GM18526 (cell line): Measurements from ENCODE around the gene SLC22A4.

Experiments
- POLR2A ChIP-seq: IDR thresholded peaks from 3 replicates; pipeline ENCODE4 v1.6.1; 2011; ENCODE audit not compliant: insufficient read length; ENCODE audit errors: extremely low read depth

Gene SLC22A4

DNA sequence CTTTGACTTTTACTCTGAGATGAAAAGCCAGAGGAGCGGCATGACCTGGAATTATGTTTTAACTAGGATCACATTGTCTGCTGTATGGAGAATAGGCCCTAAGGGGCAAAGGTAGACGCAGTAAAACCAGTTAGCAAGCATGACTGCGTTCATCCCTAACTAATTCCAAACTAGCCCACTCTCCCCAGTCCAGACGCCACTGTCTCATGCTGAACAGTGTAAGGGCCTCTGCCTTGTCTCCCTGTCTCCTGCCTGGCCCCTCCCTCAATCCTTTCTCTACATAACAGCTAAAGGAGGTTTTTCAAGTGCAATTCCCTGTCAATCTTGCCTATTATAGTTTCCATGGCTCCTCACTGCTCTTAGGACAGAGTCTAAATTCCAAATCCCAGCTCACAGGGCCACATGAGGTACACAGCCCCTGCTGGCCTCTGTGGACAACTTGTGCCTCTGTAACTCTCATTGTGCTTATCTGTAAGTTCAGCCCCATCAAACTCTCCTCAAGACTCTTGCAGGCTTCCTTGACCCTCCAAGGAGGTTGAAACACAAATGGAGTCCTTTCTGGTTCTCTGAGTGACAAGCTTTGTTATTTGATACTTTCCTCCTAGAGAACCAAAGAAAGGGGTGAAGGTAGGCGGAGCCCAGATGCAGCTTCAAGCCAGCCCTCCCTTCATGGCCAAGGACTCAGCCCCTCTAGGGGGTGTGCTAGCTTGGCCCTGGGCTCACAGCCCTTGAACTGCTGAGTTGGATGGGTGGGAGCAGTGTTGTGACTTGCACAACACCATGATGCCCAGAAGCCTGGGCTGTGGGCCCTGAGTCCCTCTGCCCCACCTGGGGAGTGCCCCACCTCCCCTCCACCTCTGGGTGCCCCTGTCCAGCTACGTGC, 16.0 kb upstream of the SLC22A4 start:
- TF ChIP-seq POLR2A: no peak

DNA sequence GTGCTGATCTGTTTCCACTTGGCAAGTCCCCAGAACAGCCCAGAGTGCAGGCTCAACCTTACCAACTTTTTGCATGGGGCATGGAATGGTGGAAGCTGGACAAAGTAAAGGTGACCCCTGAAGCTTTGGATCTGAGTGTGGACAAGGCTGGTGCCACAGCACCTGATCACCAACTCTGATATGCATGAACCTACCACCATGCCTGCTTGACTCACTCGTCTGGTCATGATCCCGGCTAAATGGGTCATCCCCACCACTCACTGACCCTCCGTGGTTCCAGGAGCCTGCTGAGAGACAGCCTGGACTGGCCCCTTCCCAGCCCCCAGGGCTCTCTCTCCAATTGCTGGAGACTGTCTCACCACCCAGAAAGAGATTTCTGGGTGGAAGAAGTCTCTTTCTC, 14.4 kb upstream of the SLC22A4 start:
- TF ChIP-seq POLR2A: no peak

DNA sequence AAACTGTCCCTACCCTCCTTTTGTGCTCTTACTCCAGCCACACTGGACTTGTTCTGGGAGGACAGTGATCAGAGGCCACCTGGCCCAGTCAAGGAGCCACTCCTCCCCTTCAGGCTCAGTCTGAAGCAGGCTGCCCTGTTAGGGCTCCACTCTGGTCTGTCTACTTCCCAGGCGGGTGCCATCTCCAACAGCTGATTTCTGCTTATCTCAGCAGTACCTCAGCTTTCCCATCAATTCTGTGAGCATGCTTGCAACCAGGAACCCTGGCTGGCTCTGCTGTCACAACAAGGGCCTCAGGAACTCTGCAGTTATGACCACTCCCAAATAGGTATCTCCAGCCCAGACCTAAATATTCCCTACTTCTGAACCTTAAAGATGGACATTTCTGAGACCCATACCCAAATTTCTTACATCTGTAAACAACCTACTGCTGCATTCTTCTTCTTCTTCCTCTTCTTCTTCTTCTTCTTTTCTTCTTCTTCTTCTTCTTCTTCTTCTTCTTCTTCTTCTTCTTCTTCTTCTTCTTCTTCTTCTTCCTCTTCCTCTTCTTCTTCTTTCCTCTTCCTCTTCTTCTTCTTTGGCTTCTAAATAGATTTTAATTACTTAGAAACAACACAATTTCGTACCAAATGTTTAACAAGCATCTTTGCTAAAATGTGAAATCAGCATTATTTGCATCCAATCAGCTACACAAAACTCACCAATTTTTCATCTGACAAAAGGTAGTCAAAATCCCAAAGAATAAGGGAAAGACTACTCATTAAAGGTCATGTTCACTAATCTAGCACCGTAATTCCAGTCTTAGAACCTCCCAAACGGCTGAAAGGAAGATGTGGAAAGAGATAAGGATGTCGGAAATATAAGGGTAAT, 13.6 kb upstream of the SLC22A4 start:
- no peak for TF ChIP-seq POLR2A

DNA sequence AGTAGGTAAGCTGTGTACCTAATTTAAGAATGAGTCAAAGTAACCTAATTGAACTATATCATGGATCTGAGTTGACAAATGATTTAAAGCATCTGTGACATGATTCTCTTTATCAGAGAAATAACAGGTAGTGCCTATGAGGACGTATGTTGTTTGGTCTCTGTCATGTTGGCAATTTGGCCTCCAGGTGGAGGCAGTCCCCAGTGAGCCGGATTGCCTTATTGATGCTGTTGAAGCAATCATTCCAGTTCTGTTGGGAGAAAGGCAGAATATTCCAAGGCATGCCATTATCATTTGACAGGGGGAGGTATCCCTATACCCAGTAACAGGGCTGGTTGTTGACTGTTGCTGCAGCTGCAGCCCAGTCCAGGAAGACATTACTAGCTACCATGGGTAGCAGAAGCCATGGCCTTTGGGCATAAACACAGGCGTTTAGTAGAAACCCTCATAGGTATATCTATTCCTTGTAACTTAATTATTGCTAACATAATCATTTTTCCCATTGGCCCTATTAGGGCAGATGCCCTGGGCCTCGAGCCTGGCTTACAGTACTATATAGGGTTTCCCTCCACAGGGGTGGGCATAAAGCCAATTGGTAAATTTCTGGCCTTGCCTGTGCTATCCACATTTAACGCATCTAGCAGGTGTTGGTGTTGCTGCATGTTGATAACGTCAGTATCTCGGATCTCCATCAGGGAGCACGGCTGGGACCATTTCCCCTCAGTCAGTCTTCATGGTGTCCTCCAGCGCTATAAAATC, 12.2 kb upstream of the SLC22A4 start:
- TF ChIP-seq POLR2A: no peak

DNA sequence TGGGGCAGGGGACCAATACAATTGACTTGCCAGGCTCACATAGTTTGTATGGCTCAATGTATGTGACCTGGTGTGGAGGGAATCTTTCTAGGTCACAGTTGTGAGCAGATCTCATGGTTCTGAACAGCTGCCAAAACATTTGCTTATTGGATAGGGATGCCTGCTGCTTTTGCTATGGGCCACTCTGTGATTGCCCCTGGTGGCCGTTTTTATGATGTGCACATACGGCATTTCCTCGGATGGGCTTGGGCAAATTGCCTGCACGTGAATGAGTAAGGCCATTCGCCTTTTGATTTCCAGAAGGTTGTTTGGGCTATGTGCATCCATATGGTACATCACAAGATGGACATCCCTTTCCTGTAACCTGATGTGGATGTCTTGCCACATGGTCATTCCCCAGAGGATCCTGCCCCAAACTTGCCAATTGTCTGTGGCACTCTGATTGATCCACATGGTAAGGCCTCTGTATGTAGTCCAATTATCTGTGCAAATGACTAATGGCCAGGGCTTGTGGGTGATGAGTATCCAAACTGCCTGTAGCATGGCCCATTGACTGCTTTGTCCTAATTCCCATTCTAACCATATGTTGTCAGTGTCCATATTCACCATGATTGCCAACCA, 10.7 kb upstream of the SLC22A4 start:
- no peak for TF ChIP-seq POLR2A

DNA sequence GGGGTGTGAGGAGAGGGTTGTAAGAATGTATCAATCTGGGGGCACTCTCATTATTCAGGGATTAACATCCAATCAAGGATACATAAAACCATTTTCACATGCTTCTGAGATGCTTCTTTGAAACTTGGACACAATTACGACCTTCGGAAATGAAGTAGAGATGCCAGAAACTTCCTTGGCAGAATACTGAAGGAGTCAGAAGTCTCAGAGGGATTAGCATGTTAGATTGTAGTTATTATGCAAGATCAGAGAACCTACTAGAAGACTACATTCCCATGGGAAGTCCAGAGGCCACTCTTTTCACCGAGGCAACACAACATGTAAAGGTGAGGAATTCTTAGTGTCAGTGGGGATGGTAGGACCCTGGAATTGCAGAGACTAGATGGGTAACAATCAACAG, 5.1 kb upstream of the SLC22A4 start:
- TF ChIP-seq POLR2A: no peak

DNA sequence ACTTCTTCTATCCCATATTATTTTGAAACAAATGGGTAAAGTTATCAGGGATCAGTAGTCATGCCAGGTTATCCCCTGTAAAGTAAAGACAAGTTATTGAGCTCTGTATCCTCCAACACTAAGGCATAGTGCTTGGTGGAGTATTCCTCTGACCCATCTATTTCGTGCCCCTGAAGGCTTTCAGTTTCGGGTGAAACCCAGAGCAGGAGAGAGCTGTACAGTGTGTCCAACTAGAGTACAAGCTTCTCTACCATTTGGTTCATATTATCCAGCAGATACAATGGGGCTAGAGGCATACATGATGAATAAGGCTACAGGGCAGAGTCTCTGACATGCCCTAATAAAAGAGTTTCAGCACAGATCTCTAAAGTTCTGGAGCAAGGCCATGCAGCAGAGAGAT, 3.2 kb upstream of the SLC22A4 start:
- no peak for TF ChIP-seq POLR2A

DNA sequence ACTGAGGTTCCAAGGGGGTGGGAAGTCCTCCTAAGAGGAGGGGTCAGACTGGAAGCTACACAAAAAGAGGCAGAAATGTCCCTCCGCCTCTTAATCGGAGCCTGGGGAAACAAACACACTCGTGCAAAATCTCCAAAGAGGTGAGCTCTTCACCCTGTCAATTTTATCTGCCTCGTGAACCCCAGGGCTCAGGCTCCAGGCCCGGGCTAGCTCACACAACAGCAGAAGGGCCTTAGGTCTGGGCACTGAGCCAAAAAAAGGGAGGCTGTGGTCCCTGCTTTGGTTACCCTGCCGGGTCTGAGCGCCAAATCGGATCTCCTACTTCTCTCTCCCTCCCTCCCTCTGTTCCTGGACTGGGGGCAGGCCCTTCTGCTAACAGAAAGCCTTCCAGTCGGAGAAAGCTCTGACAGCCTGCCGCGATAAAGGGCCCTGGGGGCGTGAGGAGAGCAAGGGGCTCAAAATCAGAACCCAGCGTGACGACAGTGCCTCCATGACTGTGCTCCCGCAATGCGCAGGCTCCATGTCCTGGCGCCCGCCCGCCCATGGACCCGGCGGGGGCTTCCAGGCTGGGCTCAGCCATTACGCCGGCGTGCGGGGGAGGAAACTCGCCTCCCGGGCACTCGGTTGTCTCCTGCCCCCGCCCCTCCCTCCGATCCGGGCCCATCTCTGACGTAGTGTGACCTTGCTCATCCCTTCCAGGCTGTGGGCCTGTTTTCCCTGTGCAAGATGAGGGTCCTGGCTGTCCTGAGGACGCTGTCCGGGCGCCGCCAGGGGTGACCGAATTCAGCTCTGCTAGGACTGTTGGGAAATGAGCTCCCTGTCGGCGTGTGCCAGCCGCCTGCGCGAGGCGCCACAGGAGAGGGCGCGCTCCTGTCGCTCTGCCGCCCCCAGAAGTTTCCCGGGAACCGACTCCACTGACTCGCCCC, 865 bp upstream of the SLC22A4 start:
- peak; percentile 24 for TF ChIP-seq POLR2A

DNA sequence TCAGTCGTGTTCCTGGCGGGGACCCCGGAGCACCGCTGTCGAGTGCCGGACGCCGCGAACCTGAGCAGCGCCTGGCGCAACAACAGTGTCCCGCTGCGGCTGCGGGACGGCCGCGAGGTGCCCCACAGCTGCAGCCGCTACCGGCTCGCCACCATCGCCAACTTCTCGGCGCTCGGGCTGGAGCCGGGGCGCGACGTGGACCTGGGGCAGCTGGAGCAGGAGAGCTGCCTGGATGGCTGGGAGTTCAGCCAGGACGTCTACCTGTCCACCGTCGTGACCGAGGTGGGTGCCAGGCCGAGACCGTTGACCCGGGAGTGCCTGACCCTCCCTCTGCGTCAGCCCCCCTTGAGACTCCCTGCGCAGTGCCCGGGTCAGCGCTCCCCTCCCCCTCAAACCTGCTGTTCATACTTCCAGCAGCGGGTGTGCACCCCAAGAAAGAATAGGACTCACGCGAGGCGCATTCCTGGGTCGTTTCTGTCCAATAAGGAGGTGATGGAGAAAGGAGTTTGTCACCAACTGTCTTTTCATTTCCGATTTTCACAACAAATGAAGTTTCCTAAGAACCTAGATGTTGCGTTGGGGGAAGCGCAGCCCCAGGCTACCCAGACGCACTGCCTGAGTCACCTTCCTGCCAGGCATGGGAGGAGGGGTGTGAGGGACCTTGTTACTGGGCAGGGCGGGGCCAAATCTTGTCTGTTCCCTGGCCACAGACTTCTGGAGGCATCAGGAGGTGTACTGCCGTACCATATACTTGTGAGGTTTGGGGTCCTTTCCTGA, 722 bp downstream of the SLC22A4 start:
- no peak for TF ChIP-seq POLR2A

DNA sequence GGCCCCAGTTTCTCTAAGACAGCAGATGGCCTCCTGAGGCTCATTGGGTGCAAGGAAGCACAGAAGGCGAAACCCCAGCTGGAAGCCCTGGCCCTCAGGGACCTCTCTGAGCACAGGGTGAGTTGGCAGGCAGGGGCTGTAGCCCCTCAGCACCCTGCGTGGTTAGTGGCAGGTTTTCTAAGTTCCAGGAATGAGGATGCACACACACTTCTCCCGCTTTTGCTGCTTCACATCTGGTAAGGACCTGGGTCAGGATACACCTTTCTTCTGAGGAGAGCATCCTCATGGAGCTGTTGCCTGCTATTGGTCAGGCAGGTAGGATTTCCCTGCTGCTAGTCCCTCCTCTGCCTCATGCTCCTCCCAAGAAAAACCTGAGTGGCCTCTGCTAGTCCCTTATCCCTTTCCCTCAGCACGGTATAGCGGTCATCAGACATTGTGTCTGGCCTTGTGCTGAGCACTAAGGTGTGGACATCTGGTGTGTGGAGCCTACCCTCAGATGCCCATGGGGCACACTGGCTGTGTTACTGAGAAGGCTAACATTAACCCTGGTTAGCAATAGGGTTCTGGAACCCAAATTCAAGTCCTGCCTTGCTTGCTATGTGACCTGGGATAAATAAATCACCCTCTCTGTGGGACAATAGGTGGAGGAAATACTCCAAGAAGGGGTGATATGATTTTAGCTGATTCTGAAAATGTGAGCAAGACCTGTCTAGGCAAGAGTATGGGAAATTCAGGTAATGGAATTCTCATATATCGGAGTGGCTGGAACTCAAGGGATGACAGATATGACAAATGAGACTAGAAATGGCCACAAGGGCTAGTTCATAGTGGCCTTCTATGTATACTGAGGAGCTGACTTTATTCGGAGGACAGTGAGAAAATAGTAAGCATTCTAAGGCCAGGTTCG, 1.6 kb downstream of the SLC22A4 start:
- TF ChIP-seq POLR2A: no peak

DNA sequence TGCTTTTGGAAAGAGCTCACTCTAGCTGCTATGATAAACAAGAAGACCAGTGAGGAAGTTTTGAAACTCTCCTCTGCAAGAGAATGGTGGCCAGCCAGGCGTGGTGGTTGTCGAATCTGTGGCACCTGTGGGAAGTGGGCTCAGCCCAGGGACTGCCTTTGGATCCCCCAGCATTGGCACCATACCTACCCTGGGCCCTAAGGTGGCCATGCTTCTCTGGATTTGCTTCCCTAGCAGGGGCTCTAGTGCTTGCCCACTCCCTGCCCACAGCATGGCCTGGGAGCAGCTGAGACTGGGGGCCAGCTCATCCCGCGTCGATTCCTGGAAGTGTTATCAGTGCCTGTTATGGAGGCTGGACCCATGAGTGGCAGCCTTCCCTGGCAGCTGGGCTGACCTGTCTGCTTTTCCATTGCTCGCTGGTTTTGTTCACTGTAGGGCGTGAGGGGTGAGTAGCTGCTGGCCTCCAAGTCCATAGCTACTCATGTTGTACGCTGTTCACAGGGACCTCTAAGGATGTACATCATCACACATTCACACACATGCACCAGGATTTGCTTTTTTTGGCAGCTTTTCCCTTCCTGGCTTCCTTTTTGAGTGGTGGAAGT, 2.3 kb downstream of the SLC22A4 start:
- TF ChIP-seq POLR2A: no peak
